GM18502 (cell line): Measurements from ENCODE around the gene CCDC6.
A peak's percentile ranks its signal among the peaks of the same experiment; 100 is the strongest.
"Not testable (repeated sequence)": the region's sequence is repeated elsewhere in the genome, so short reads cannot be mapped to it uniquely, and the experiment has no call there.

Experiments used
- ATAC-seq: cut with Tn5 transposase; IDR thresholded peaks from one replicate; pipeline ENCODE4 v1.9.1; 2021; ENCODE audit warnings: mild to moderate bottlenecking; ENCODE audit not compliant: unreplicated experiment, poor library complexity

CCDC6 gene

GRCh38 chr10:59884893-59885292, 21.5 kb downstream of the CCDC6 start:
- not testable (repeated sequence) for ATAC-seq

- ATAC-seq, result no peak
These were observed 24.7 kb downstream of the CCDC6 start for GRCh38 chr10:59881640-59882039.

GRCh38 chr10:59880971-59881510, 25.3 kb downstream of the CCDC6 start:
- peak; percentile 74 for ATAC-seq

GRCh38 chr10:59880019-59880717, 26.2 kb downstream of the CCDC6 start:
- no peak for ATAC-seq

- peak; percentile 49 for ATAC-seq
These were observed 26.9 kb downstream of the CCDC6 start for GRCh38 chr10:59879363-59879913.

GRCh38 chr10:59878915-59879314, 27.4 kb downstream of the CCDC6 start:
- ATAC-seq, result no peak

- ATAC-seq, result no peak
These were observed 28.1 kb downstream of the CCDC6 start for GRCh38 chr10:59878289-59878688.

GRCh38 chr10:59877191-59877671, 29.1 kb downstream of the CCDC6 start:
- no peak for ATAC-seq

GRCh38 chr10:59876695-59877094, 29.7 kb downstream of the CCDC6 start:
- ATAC-seq, result no peak

GRCh38 chr10:59876208-59876607, 30.1 kb downstream of the CCDC6 start:
- not testable (repeated sequence) for ATAC-seq

GRCh38 chr10:59873896-59874295, 32.5 kb downstream of the CCDC6 start:
- ATAC-seq, result peak; percentile 58

GRCh38 chr10:59872892-59873463, 33.4 kb downstream of the CCDC6 start:
- ATAC-seq, result no peak

GRCh38 chr10:59870152-59870551, 36.2 kb downstream of the CCDC6 start:
- no peak for ATAC-seq

GRCh38 chr10:59869594-59869940, 36.8 kb downstream of the CCDC6 start:
- no peak for ATAC-seq

- ATAC-seq, result no peak
These were observed 37.4 kb downstream of the CCDC6 start for GRCh38 chr10:59868696-59869593.

GRCh38 chr10:59867590-59867989, 38.8 kb downstream of the CCDC6 start:
- ATAC-seq, result no peak

GRCh38 chr10:59865101-59865500, 41.3 kb downstream of the CCDC6 start:
- peak; percentile 80 for ATAC-seq

- no peak for ATAC-seq
These were observed 42.0 kb downstream of the CCDC6 start for GRCh38 chr10:59864141-59864962.

GRCh38 chr10:59859570-59859969, 46.8 kb downstream of the CCDC6 start:
- ATAC-seq, result no peak

- no peak for ATAC-seq
These were observed 48.4 kb downstream of the CCDC6 start for GRCh38 chr10:59857921-59858320.
